ACC112 (cell line): ENCODE measurements around the gene MRPS9.

Experiments
- H2AFZ ChIP-seq: fragments of 200-600 bp; sonication (generic); one replicate; pipeline ENCODE4 v1.6.0; 2017; ENCODE audit warnings: antibody characterized with exemption, low read length; ENCODE audit not compliant: unreplicated experiment
- H3K27ac ChIP-seq: fragments of 200-600 bp; sonication (generic); 2 replicates; pipeline ENCODE4 v1.5.1; 2014; ENCODE audit warnings: low read depth, mild to moderate bottlenecking, antibody characterized with exemption, low read length, moderate library complexity
- H3K27me3 ChIP-seq: fragments of 200-600 bp; sonication (generic); 2 replicates; pipeline ENCODE4 v1.6.1; 2014; ENCODE audit warnings: mild to moderate bottlenecking, antibody characterized with exemption, low read length, moderate library complexity, mixed read lengths; ENCODE audit not compliant: insufficient read depth
- H3K36me3 ChIP-seq: fragments of 200-600 bp; sonication (generic); 2 replicates; pipeline ENCODE4 v1.6.1; 2016; ENCODE audit warnings: mild to moderate bottlenecking, antibody characterized with exemption, low read length, moderate library complexity, mixed read lengths; ENCODE audit not compliant: insufficient read depth
- H3K4me1 ChIP-seq: fragments of 200-600 bp; sonication (generic); one replicate; pipeline ENCODE4 v1.6.1; 2016; ENCODE audit warnings: low read length, mixed read lengths; ENCODE audit not compliant: insufficient read depth, unreplicated experiment, control insufficient read depth
- H3K4me3 ChIP-seq: fragments of 200-600 bp; sonication (generic); 2 replicates; pipeline ENCODE4 v1.5.1; 2014; ENCODE audit warnings: mild to moderate bottlenecking, low read depth, low read length
- H3K79me2 ChIP-seq: fragments of 200-600 bp; sonication (generic); one replicate; pipeline ENCODE4 v1.6.0; 2016; ENCODE audit warnings: low read length; ENCODE audit not compliant: control insufficient read depth, unreplicated experiment, insufficient read depth

Gene MRPS9

DNA sequence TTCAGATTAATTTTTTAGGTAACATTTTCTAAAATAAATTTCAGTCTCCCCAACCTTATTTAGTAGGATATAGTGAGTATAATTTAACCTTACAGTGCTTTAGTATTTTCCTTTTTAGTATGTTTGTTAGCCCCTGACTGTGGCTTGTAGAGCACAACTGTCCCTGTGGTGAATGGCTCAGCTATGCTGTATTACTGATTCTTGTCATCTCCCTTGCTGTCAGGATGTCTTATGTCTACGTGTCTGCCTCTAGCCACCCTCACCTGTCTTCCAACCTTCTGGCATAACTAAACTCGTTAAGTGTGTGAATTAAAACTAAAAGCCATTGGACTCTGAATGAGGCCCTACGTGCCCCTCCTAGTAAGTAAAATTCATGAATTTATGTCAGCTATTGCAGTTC lies 18.4 kb downstream of the MRPS9 start:
- peaks cover 13% of the 10 kb centered on the region for H3K36me3 ChIP-seq
- no peak overlapping the region for H2AFZ ChIP-seq
- H3K4me1 ChIP-seq, result no peaks in the 10 kb centered on the region
- peaks cover 13% of the 10 kb centered on the region for H3K79me2 ChIP-seq
- H3K27me3 ChIP-seq, result no peaks in the 10 kb centered on the region
- H3K27ac ChIP-seq, result no peak overlapping the region
- no peak overlapping the region for H3K4me3 ChIP-seq

- Histone ChIP-seq H3K4me1 (no peaks in the 10 kb centered on the region), H3K79me2 (peaks cover 13% of the 10 kb centered on the region), H3K36me3 (peaks cover 7% of the 10 kb centered on the region), H3K4me3 (no peak overlapping the region), H3K27me3 (no peaks in the 10 kb centered on the region), H3K27ac (no peak overlapping the region), H2AFZ (no peak overlapping the region)
These were observed 19.1 kb downstream of the MRPS9 start for GRCh38 chr2:105057005-105057404.

DNA sequence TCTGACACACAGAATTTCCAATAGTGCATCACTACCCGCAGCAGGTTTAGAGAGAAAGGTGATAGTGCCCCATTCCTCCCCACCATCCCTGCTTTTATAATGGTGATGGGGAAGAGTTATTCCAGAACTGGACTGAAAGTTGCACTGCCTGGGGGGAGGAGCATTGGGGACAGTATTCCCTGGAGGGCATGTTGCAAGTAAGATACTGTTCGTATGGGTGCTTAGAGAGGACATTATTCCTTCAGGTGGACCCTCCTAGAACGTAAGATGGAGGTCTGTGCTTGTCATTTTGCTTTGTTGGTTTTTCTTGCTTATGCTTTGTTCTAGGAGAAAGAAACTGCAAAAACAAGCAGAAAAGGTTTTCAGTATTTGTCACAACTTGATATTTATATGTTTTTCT lies 23.7 kb downstream of the MRPS9 start:
- H3K4me3 ChIP-seq, result no peak overlapping the region
- no peaks in the 10 kb centered on the region for H3K79me2 ChIP-seq
- no peaks in the 10 kb centered on the region for H3K27me3 ChIP-seq
- H3K4me1 ChIP-seq, result no peaks in the 10 kb centered on the region
- H3K27ac ChIP-seq, result no peak overlapping the region
- H3K36me3 ChIP-seq, result no peaks in the 10 kb centered on the region
- H2AFZ ChIP-seq, result no peak overlapping the region

DNA sequence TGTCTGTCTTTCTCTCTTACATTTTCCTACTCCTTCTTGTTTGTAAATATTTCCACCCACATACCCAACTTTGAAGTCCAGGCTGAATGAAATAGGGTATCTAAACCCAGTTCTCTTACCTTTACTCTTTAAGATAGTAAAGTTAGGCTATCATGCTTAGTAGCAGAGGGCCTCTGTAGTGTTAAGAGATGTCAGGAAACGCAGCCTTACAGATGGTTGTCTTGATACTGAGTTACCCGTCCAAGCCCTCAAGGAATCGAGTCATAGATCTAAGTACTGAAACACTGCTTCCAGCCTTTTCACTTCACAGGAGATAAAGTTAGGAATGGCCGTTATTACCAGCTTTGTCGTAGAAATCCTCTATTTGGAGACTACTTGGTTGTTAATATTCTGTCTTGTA lies 24.3 kb downstream of the MRPS9 start:
- Histone ChIP-seq H3K79me2 (no peaks in the 10 kb centered on the region), H3K27ac (no peak overlapping the region), H3K4me1 (no peaks in the 10 kb centered on the region), H3K4me3 (no peak overlapping the region), H3K27me3 (no peaks in the 10 kb centered on the region), H2AFZ (no peak overlapping the region), H3K36me3 (no peaks in the 10 kb centered on the region)

DNA sequence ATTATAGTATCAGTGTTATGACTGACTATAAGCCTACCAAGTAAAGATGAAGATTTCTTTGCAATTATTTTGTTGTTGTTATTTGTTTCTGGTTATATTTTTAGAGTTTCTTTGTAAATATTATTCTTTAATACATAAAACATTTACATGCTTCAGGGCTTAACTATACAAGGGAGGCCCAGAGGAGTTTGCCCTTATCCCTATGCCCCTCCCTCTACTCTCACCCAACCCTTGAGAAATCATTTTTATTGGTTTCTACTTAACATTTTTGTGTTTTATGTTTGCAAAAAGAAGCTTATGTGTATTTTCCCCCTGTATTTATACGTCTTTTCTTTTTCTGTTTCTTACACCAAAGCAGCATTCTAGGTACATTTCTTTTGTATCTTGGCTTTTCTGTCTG lies 30.5 kb downstream of the MRPS9 start:
- Histone ChIP-seq H3K79me2 (no peaks in the 10 kb centered on the region), H2AFZ (no peak overlapping the region), H3K36me3 (no peaks in the 10 kb centered on the region), H3K27me3 (no peaks in the 10 kb centered on the region), H3K27ac (no peak overlapping the region), H3K4me3 (no peak overlapping the region), H3K4me1 (no peaks in the 10 kb centered on the region)

- no peaks in the 10 kb centered on the region for H3K27me3 ChIP-seq
- no peaks in the 10 kb centered on the region for H3K79me2 ChIP-seq
- no peaks in the 10 kb centered on the region for H3K36me3 ChIP-seq
- H3K4me3 ChIP-seq, result no peak overlapping the region
- H3K4me1 ChIP-seq, result no peaks in the 10 kb centered on the region
- no peak overlapping the region for H3K27ac ChIP-seq
- no peak overlapping the region for H2AFZ ChIP-seq
These were observed 31.0 kb downstream of the MRPS9 start for GRCh38 chr2:105068875-105069274.

- Histone ChIP-seq H3K4me1 (no peaks in the 10 kb centered on the region), H3K4me3 (no peak overlapping the region), H3K79me2 (no peaks in the 10 kb centered on the region), H3K27ac (no peak overlapping the region), H3K27me3 (no peaks in the 10 kb centered on the region), H2AFZ (no peak overlapping the region), H3K36me3 (peaks cover 3% of the 10 kb centered on the region; the same call in 1 of the 2 replicates)
These were observed 32.4 kb downstream of the MRPS9 start for GRCh38 chr2:105070010-105070865.

DNA sequence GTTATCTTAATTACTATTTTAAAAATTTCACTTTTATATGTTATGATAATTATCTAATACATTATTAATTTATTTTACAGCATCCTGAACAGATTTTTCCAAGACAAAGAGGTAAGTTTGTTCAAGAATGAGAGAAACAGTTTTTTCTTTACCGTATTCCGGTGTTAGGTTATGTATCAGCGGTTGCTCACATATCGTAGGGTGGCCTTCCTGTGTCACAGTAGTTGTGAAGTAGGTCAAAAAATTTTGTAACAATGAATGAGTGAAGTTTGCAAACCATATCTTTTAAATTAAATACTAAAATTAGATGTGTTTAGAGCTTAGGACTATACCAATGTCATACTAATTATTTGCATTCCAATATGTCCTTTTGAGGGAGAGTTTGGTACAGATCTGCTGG lies 33.5 kb downstream of the MRPS9 start:
- Histone ChIP-seq H3K36me3 (peaks cover 5% of the 10 kb centered on the region; the same call in 1 of the 2 replicates), H3K4me3 (no peak overlapping the region), H3K79me2 (no peaks in the 10 kb centered on the region), H3K27ac (no peak overlapping the region), H3K4me1 (no peaks in the 10 kb centered on the region), H3K27me3 (no peaks in the 10 kb centered on the region), H2AFZ (no peak overlapping the region)

- no peak overlapping the region for H2AFZ ChIP-seq
- H3K4me1 ChIP-seq, result no peaks in the 10 kb centered on the region
- no peak overlapping the region for H3K27ac ChIP-seq
- no peaks in the 10 kb centered on the region for H3K27me3 ChIP-seq
- peaks cover 5% of the 10 kb centered on the region; the same call in 1 of the 2 replicates for H3K36me3 ChIP-seq
- H3K4me3 ChIP-seq, result no peak overlapping the region
- no peaks in the 10 kb centered on the region for H3K79me2 ChIP-seq
These were observed 34.2 kb downstream of the MRPS9 start for GRCh38 chr2:105072039-105072438.

- Histone ChIP-seq H3K79me2 (no peaks in the 10 kb centered on the region), H3K4me1 (no peaks in the 10 kb centered on the region), H3K27me3 (no peaks in the 10 kb centered on the region), H2AFZ (no peak overlapping the region), H3K36me3 (peaks cover 5% of the 10 kb centered on the region; the same call in 1 of the 2 replicates), H3K4me3 (no peak overlapping the region), H3K27ac (no peak overlapping the region)
These were observed 35.7 kb downstream of the MRPS9 start for GRCh38 chr2:105073591-105073990.

- no peaks in the 10 kb centered on the region for H3K79me2 ChIP-seq
- H3K36me3 ChIP-seq, result peaks cover 5% of the 10 kb centered on the region; the same call in 1 of the 2 replicates
- H3K4me1 ChIP-seq, result no peaks in the 10 kb centered on the region
- H3K4me3 ChIP-seq, result no peak overlapping the region
- H3K27ac ChIP-seq, result no peak overlapping the region
- no peaks in the 10 kb centered on the region for H3K27me3 ChIP-seq
- no peak overlapping the region for H2AFZ ChIP-seq
These were observed 38.3 kb downstream of the MRPS9 start for GRCh38 chr2:105076121-105076520.
